ENCODE data around the gene TNFRSF13B. TPM values are rescaled to one million over a fixed set of nuclear protein-coding genes. Genes with fewer than 3 reads are reported as not detected.

Gene TNFRSF13B
- total RNA-seq (2022) (not detected in 2 replicates), Bru-seq, nascent RNA (not detected), BruChase-seq, experiment 1, labeled RNA remaining after a 6-hour chase (not detected), BruChase-seq, experiment 2, labeled RNA remaining after a 2-hour chase (percentile 3 among the genes with signal in this experiment)
- long read RNA-seq: 0 reads

DNA sequence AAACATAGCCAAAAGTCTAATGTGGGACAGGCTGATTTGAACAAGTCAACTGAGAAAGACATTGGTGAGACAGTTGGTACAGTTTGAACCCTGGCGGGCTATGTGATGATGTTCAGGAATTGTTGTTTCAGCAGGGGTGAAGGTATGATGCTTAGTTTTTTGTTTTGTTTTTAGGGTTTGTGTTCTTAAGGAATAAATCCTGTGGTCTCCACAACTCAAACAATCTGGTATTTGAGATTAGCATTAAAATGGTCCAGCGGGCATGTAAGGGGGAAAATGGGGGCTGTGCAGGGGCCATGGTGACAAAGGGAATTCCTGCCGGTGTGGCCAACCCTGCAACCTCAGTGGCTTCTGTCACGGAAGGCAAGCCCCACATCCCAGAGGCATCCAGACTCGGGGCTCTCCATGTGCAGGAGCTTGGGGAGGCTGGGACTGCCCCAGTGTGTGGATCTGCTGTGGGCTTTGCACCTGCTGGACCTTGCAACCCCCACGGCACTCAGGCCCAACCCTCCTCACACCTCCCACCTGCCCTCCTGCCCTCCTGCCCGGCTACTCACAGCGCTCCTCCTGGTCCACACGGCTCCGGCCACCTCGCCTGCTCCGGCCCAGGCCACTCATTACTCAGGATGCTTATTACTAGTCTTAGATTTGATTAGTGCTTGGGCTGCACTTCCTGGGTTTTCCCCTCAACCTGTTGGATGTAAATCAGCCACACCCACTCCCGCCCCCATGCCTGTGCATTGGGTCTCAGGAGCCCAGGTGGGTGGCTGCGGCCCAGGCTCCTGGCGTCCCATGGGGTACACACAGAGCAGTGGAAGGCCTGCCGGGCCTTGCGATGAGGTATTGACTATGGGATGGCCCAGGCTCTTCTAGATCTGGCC, at the start of gene TNFRSF13B:
Gene TNFRSF13B (minus strand): TSS at position 661 of the 881 bp plus-strand sequence. CDS start 43 bp downstream, at position 618.
- Mint-ChIP-seq H3K27ac (ENCODE audit: low read depth, unreplicated experiment) (no peak within 1 kb of the TSS), H3K4me3 (ENCODE audit: unreplicated experiment) (no peak within 1 kb of the TSS), H3K36me3 (ENCODE audit: insufficient read depth, unreplicated experiment) (no peaks in the 10 kb centered on the region), H3K9me3 (ENCODE audit: unreplicated experiment) (no peaks in the 10 kb centered on the region), H3K4me1 (ENCODE audit: insufficient read depth, unreplicated experiment) (no peaks in the 10 kb centered on the region), H3K27me3 (ENCODE audit: insufficient read depth, unreplicated experiment) (peaks cover 79% of the 10 kb centered on the region)
- ChIA-PET POLR2A (interaction anchor here (0.6 kb wide), 1 partner anchor 9 kb away, joined by 3 read pairs; no protein-coding TSS in a partner anchor), CTCF (no interaction called here)
- intact Hi-C loops (cut with micrococcal nuclease): no loop called here
- BruUV-seq (replicated peaks): no TSS peak
- TF ChIP-seq, protein P1, sequence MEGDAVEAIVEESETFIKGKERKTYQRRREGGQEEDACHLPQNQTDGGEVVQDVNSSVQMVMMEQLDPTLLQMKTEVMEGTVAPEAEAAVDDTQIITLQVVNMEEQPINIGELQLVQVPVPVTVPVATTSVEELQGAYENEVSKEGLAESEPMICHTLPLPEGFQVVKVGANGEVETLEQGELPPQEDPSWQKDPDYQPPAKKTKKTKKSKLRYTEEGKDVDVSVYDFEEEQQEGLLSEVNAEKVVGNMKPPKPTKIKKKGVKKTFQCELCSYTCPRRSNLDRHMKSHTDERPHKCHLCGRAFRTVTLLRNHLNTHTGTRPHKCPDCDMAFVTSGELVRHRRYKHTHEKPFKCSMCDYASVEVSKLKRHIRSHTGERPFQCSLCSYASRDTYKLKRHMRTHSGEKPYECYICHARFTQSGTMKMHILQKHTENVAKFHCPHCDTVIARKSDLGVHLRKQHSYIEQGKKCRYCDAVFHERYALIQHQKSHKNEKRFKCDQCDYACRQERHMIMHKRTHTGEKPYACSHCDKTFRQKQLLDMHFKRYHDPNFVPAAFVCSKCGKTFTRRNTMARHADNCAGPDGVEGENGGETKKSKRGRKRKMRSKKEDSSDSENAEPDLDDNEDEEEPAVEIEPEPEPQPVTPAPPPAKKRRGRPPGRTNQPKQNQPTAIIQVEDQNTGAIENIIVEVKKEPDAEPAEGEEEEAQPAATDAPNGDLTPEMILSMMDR (IDR thresholded peaks at IDR 0.05; ENCODE audit: unreplicated experiment): no peak
- no peak for DNase-seq (ENCODE audit: unreplicated experiment)

- Mint-ChIP-seq H3K27me3 (ENCODE audit: insufficient read depth, unreplicated experiment) (no peaks in the 10 kb centered on the region), H3K4me1 (ENCODE audit: insufficient read depth, unreplicated experiment) (peaks cover 7% of the 10 kb centered on the region), H3K4me3 (ENCODE audit: unreplicated experiment) (no peak overlapping the region), H3K27ac (ENCODE audit: low read depth, unreplicated experiment) (no peak overlapping the region), H3K9me3 (ENCODE audit: unreplicated experiment) (no peaks in the 10 kb centered on the region), H3K36me3 (ENCODE audit: insufficient read depth, unreplicated experiment) (peaks cover 5% of the 10 kb centered on the region)
- intact Hi-C loops (cut with micrococcal nuclease): no loop called here
- CTCF ChIA-PET: interaction anchor here (1.1 to 1.4 kb wide), 3 partner anchors 11 to 20 kb away, joined by 3 to 6 read pairs (median 3); no protein-coding TSS in a partner anchor
- TF ChIP-seq, protein P1 (IDR thresholded peaks at IDR 0.05; ENCODE audit: unreplicated experiment): no peak
- no TSS peak for BruUV-seq (replicated peaks)
- DNase-seq (ENCODE audit: unreplicated experiment): peak; percentile 58
- POLR2A ChIA-PET: interaction anchor here (1.5 kb wide), 1 partner anchor 23 kb away, joined by 4 read pairs; no protein-coding TSS in a partner anchor
Measured at GRCh38 chr17:17021194-17021863, 49.4 kb upstream of the TNFRSF13B start.

DNA sequence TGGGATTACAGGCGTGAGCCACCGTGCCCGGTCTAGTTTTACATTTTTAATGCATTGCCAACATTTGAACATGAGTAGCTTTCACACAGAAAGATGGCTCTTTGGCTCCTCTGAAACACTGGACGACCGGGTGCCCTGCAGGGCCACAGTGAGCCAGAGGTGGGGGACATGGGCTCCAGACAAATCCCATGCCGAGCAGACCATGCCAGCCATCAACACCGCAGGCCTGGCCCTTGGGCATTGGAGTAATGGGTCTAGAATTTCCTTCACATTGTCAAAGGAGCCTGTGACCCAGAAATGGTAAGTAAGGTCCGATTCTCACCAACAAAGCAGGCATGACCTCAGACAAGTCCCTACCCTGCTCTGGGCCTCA, 48.9 kb upstream of the TNFRSF13B start:
- peaks cover 8% of the 10 kb centered on the region for H3K4me1 Mint-ChIP-seq (ENCODE audit: insufficient read depth, unreplicated experiment)
- CTCF ChIA-PET: interaction anchor here (1.1 to 1.4 kb wide), 2 partner anchors 16 to 20 kb away, joined by 3 to 6 read pairs; no protein-coding TSS in a partner anchor
- BruUV-seq (replicated peaks): no TSS peak
- H3K36me3 Mint-ChIP-seq (ENCODE audit: insufficient read depth, unreplicated experiment): peaks cover 5% of the 10 kb centered on the region
- H3K9me3 Mint-ChIP-seq (ENCODE audit: unreplicated experiment): no peaks in the 10 kb centered on the region
- H3K27ac Mint-ChIP-seq (ENCODE audit: low read depth, unreplicated experiment): no peak overlapping the region
- no peak overlapping the region for H3K4me3 Mint-ChIP-seq (ENCODE audit: unreplicated experiment)
- DNase-seq (ENCODE audit: unreplicated experiment): no peak
- intact Hi-C loops (cut with micrococcal nuclease): no loop called here
- POLR2A ChIA-PET: interaction anchor here (1.5 kb wide), 1 partner anchor 23 kb away, joined by 4 read pairs; no protein-coding TSS in a partner anchor
- TF ChIP-seq, protein P1 (IDR thresholded peaks at IDR 0.05; ENCODE audit: unreplicated experiment): no peak
- no peaks in the 10 kb centered on the region for H3K27me3 Mint-ChIP-seq (ENCODE audit: insufficient read depth, unreplicated experiment)
